HG02798 (cell line): ENCODE measurements around the gene SYK.
A peak's percentile ranks its signal among the peaks of the same experiment; 100 is the strongest.

Source experiments
- ATAC-seq: cut with Tn5 transposase; IDR thresholded peaks from one replicate; pipeline ENCODE4 v1.9.1; 2021; ENCODE audit warnings: mild to moderate bottlenecking; ENCODE audit not compliant: unreplicated experiment, poor library complexity

SYK gene

DNA sequence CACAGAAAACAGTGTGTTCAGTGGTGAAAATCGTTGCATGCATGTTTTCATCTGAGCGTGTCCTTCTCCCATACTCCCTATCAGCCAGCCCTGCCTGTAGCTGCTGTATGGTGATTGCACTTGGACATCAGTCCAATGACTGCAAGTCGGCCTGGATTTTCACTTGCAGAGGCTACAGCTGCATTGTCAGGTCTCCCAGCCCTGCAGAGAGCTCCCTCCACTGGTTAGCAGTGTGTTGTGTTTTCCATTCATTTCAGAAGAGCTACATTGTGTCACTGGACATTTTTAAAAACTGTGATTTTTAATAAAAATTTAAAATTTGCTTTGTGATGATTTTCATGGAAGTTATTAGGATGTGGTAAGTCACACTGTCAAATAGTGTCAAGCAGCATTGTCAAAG lies 96.6 kb downstream of the SYK start:
- ATAC-seq, result no peak

DNA sequence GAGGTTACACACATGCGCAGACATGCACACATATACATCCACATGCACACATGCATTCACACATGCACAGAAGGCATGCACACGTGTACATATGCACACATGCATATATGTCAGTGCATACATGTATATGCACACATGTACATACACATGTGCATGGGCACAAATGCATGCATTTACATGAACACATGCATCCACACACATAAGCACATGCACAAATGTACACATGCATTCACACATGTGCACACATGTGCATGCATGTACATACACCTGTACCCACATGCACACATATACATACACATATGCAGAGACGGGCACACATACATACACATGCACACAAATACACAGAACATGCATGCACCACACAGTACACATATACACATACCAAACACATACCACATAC lies 97.7 kb downstream of the SYK start:
- ATAC-seq, result no peak

DNA sequence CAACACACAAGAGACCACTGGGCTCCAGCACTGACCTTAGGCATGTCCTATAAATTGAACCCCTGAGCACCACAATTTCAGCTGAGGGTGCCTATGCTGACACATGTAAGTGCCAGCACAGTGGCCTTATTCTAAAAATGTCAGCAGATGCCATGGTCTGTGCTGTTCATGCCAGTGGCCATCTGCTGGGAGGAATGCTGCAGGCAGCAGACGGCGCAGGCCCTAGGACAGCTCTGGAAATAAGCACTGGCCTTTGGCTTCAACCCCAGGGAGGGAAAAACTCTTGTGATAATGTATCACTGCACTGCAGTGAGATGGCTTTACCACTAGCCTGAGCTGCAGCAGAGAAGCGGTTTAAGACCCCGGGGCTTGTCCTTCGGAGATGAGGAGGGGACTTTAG lies 98.5 kb downstream of the SYK start:
- ATAC-seq, result no peak

- no peak for ATAC-seq
Measured at GRCh38 chr9:90901933-90902332, 100.3 kb downstream of the SYK start.

DNA sequence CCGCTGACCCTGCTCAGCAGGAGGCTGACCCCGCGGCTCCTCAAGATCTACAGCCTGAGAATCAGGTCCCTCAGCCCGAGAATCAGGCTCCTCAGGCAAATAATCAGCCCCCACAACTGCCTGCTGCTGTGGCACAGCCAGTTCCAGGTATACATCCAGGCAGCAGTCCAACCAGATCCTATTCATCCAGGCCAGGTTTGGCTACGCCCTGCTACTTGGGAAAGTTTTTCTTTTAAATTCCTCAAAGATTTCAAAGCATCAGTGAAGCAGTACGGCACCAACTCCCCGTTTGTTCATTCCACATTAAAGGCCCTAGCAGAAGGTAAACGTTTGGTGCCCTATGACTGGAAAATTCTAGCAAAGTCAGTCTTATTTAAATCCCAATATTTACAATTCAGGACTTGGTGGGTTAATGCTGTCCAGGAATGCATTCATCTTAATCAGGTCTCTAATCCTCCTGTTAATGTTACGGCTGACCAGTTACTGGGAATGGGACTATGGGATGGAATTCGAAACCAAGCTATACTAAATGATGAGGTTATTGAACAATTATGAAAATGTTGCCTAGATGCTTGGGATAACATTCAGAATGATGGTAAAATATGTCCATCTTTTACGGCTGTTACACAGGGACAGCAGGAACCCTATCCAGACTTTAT lies 102.3 kb downstream of the SYK start:
- no peak for ATAC-seq

- no peak for ATAC-seq
Measured at GRCh38 chr9:90904706-90905478, 103.3 kb downstream of the SYK start.

DNA sequence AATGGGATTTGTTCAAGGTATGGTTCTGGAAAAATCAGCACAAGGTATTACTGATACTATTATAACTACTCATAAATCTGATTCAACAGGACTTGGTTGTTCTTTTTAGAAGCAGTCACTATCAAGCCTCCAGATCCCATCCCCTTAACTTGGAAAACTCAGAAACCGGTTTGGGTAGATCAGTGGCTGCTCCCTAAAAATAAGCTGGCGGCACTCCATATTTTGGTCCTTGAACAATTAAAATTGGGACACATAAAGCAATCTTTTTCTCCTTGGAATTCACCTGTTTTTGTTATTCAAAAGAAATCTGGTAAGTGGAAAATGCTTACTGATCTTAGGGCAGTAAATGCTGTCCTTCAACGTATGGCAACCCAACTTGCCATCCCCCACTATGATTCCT lies 104.2 kb downstream of the SYK start:
- ATAC-seq, result no peak

DNA sequence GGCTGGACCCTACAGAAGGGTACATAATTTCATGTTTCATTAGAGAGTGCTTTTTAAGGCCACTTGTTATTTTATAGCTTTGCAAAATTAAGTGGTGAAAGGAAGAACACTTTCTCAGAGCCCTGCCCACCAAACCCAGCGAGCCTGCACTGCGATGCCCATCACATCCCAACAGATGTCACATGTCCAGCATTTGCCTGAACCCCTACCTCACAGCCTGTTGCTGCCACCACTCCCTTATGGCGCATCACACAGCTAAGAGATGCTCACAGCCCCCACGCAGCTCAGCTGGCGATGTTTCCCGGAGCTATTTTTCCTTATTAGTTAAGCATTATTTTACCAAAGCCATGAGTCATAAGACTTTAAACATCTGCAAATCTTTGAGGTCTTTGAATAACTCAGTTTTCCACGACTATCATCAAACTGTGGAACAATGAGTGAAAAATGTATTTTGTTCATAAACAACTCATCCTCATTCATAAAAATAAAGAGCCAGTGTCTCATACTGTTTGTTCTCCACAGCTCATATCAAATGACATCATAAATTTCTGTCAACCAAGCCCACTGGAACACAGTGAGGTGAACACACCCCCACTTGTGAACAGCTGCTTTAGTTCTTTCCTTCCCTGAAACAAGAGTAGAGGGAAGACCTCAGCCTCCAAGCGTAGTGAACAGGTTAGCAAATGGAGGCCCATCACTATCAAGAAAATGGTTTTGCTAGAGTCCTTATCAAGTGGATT lies 104.9 kb downstream of the SYK start:
- ATAC-seq, result no peak

DNA sequence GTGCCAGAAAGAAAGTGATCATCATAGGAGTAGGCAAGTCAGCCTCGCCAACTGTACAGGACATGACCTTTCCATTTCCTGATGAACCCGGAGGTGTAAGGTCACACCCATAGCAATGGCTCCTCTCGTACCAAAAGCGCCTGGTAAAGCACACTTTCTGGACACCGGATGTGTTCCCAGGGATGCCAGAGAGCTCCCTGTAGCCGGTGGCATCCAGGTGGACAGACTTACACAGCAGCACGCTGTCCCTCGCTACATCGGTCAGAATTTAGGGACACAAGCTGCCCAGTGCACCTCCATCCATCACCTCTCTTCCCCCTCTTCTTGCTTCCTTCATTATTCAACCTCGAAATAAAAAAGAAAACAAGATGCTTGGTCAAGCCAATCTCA lies 105.4 kb downstream of the SYK start:
- no peak for ATAC-seq

- no peak for ATAC-seq
Measured at GRCh38 chr9:90907790-90908189, 106.2 kb downstream of the SYK start.

DNA sequence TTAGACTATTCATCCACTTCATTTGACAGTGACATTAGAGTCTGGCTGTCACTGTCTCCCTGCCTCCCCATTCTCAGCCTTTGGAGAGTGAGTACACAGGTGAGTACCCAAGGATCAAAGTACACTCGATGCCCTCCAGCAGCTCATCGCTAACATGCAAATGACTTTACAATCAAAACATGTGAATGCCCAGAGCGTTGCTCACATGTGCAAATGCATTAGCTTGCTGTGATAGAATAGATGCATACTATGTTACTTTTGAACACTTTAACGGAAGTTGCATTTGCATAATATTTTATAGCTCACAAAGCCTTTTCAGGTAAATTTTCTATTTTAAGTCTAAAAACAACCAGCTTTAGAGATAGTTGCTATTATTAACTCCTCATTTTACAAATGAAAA lies 107.6 kb downstream of the SYK start:
- peak; percentile 74 for ATAC-seq

DNA sequence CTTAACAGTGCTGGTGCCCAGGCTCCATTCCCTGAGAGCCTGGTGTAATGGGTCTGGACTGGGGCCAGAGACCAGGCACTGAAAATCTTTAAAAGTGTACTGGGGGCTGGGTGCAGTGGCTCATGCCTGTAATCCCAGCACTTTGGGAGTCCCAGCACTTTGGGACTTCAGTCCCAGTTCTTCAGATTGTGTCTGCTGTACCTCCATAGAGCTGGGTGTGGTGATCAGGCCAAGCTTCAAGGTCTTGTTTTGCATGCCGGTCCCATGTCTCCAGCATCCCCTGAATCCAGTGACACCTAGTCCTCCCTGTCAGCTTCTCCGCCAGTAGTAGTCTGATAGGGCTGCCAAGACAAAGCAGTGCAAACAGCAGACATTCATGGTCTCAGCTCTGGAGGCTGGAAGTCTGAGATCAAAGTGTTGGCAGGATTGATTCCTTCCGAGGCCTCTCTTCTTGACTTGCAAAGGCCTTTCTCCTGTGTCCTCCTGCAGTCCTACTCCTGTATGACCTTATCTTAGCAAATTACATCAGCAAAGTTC lies 108.2 kb downstream of the SYK start:
- no peak for ATAC-seq

DNA sequence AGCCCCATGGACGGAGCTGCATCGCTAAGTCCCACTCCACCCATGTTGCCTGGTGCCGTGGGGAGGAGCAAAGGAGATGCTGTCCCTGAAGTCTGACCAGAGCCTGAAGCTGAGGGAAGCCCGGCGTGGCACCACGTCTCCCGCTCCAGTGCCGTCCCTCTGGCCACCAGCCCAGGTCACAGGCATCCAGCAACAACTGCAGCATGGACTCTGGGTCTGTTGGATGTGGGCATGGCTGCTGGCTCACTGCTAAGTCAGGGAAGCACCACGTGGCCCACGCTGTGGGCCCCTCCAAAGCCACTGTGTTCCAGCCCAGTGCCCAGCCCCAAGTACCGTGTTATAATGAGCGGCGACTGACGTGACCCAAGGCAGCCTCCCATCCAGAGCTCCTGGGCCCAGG lies 112.6 kb downstream of the SYK start:
- ATAC-seq, result no peak

DNA sequence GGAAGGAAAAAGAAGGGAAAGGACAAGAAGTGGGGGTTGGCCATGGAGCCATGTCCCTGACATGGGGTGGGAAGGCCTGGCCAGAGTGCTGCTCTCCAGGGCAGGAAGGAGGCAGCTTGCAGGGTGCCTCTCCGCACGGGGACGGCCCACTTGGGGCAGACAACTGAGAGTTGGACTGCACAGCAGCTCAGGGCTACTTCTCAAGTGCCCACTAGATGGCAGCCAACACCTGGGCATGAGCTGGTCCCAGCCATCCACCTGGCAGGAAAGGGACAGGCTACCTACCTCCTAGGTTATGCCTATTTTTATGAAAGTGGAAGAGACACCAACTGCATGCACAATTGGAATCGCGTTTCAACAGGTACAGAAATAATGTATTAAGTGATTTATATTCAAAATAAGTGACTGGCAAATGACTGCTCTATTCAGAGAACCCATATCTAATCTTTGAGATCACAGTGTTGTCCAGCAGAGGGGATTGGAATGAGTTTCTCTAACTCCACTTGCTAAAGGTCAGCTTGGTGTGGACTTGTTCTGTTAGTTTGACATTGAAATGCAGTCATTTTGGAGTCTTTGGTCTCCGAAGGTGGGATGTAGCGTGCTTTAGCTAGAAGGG lies 113.4 kb downstream of the SYK start:
- ATAC-seq, result peak; percentile 89

DNA sequence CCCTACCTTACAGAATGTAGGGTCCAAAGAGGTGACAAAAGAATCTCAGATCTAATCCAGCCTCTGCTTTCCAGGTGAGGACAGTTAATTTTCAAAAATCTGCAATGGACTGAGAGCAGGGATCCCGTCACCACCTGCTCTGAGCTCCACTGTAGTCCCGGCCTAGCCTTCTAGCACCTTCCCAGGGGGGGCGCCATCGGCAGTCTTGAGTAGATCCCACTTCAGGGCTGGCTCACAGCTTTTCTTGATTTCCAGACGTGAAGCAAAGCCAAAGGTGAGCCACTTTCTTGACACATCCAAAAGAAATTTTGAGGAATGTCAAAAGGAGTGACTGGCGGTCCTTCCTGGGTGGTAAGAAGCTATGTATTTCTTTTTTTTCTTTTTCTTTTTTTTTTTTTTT lies 114.1 kb downstream of the SYK start:
- no peak for ATAC-seq

DNA sequence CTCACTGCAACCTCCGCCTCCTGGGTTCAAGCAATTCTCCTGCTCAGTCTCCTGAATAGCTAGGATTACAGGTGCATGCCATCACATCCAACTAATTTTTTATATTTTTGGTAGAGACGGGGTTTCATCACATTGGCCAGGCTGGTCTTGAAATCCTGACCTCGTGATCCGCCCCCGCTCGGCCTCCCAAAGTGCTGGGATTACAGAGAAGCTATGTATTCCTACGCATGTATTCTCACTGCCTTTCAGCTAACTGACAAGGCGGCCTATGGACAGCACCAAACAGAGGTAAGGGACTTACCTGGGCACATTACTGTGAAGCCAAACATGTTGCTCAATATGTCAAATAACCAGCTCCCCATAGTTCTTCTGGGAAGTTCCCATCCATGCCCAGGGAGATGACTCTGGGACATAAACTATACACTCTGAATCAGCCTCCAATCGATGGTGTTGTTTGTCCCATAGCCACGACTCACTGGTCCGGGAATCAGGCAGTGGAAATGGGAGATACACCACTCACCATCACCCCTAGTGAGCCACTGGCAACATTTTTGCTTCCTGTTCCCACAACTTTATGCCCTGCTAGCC lies 114.6 kb downstream of the SYK start:
- no peak for ATAC-seq

DNA sequence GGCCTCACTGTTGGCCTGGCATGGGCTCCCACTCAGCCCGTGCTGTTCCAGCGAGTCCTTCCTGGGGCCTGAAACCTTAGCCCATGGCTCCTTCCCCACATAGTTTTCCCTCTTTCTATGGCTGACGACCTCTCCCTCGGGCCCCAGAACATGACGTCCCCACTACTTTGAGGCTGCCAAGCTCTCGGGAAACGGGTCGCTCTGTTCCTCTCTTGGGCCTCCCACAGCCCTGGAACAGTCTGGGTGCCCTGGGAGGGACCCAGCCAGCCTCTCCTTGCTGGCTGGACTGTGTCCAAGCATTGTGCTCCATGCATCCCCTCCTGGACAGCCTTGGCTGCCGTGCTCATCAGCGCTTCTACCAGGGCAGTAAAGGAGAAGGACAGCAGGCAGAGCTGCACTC lies 118.3 kb downstream of the SYK start:
- ATAC-seq, result no peak

DNA sequence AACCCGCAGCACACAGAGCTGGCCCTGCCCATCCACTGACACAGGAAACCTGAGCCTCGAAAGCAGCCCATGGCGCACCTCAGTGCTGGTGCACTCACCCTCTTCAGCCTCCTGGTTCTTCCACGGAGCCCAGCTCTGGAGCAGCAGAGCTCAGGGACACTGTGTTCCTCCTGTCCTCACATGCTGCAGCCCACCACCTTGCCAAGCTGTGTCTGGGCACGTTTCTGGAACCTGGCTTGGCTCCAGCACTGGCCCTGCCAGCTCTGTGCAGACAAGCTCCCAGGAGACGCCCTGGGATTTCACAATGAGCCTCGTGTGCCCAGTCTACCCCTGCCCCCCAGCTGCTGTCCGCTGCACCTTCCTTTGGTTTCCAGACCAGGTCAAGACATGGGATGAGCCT lies 119.5 kb downstream of the SYK start:
- ATAC-seq, result no peak

DNA sequence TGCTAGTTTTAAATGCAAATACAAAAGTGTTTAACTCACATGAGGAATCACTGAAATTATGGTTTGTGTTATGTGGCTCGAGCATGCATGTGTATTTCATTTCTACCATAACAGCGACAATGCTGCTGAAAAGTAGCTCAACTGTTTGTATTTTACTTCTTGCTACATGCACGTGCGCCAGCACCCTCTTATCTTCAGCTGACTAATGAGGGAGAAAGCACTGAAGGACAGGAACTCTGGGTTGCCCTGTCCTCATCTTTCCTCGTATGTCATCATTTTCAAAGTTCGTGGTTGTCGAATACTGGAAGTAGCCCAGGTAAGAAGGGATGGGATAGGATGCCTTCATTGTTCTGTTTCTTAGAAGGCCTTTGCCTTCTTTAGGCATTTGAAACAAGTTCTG lies 120.3 kb downstream of the SYK start:
- no peak for ATAC-seq

DNA sequence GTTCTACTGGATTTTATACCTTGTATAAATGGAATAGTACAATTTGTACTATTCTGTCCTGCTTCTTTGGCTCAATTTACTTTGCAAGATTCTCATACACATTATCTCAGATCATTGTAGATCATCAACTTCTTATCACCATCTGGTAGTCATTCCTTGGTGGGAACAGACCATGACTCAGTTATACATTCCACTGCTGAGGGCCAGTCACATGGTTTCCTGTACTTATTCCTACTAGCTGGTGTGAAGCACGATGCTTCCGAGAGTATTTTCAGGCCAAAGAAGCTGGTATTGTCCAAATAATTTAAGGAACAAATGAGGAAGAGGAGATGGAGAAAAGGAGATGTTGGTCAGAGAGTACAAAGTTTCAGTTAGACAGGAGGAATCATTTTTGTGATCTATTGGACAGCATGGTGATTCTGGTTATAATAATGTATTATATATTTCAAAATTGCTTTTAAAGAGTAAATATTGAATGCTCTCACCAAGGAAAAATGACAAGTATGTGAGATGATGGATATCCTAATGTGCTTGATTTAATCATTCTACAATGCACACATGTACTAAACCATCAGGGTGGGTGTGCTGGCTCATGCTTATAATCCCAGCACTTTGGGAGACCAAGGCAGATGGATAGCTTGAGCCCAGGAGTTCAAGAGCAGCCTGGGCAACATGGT lies 124.1 kb downstream of the SYK start:
- ATAC-seq, result no peak
